HG02884 (cell line): ENCODE measurements around the gene PARP16.
"Not testable (repeated sequence)": the region's sequence is repeated elsewhere in the genome, so short reads cannot be mapped to it uniquely, and the experiment has no call there.

Experiments used
- ATAC-seq: cut with Tn5 transposase; IDR thresholded peaks from one replicate; pipeline ENCODE4 v1.9.1; 2021; ENCODE audit warnings: mild to moderate bottlenecking, moderate library complexity; ENCODE audit not compliant: unreplicated experiment

The PARP16 gene

DNA sequence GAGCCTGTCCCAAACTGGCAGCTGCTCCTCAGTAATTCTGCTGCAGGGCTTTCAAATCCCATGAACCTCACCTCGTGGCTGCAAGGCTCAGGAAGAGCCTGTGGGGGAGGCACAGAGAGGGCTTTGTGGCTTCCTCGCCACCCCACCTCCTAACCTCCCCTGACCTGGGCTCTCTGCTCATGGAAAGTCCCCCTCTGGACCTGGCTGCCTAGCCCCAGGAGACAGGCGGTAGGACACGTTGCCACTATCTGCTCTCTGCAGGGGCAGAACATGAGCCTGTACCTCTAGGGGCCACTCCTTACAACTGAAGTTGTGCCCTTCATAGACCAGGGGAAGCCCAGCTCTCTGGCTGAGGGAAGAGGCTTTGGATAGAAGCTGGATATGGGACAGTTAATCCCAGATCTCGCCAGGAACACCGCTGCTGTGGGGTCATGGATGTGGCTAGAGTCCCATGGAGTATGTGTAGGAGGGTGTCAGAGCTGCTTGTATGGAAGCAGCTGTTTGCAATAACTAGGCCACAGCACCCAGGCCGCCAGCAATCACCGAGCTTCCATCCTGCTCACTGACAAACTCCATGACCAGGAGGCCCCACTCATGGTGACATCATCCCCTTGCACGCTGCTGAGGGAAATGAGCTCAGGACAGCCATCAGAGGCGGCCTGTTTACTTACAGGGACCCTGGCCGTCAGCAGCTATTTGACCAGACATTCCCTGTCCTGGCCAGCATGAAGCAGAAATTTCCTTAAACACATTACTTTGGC, 41.4 kb downstream of the PARP16 start:
- no peak for ATAC-seq

DNA sequence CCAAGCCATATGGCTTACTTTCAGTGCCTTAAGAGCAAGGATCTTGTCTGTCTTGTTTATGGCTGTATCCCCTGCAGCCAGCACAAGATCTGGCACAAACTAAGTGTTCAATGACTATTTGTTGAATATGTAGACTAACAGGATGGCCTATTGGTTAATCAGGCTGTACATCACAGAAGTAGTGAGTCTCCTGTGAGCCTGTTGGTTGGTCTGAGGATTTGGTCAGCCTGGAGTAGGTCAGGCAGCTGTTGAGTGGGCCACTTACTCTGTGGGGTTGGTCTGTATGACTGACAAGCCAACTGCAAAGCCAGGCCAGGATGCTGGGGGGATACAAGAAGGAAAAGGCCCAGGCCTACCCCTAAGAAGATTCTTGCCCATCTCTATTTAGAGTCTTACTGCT, 42.0 kb downstream of the PARP16 start:
- no peak for ATAC-seq

DNA sequence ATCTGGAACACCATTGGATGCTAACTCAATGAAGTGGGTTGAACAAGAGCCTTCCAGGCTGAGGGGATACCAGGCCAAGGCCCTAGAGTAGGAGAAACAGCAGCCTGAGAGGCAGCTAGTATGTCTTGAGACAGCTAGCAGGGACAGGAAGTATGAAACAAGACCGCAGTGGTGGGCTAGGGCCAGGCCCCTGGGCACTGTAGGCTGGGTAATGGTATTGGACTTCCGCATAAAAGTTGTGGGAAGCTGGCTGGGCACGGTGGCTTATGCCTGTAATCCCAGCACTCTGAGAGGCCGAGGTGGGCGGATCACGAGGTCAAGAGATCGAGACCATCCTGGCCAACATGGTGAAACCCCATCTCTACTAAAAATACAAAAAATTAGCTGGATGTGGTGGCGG, 50.2 kb downstream of the PARP16 start:
- ATAC-seq, result not testable (repeated sequence)

DNA sequence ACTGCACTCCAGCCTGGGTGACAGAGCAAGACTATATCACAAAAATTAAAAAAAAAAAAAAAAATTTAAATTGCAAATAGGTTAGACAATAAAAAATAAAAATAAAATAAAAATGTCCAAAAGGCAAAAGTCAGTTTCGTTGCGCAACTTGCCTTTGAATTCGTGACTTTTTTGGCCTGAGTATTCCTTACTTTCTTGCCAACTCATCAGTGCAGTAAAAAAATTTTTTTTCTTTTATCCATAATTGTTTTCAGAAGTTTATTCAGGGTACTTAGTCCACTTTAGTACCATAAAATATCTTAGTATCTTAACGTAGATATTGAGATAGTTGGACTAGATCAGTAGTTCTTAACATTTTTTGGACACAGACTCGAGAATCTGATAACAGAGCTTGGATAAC, 53.0 kb downstream of the PARP16 start:
- ATAC-seq, result no peak

DNA sequence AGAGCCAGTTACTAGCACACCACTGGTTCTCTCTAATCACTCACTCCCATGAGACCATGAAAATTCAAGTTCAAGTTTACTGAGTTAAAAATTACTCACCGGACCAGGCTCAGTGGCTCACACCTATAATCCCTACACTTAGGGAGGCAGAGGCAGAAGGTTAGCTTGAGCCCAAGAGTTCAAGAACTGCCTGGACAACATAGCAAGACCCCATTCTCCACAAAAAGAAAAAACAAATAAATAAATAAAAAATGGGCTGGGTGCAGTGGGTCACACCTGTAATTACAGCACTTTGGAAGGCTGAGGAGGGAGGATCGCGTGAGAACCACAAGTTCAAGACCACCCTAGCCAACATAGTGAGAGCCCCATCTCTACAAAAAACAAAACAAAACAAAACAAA, 54.2 kb downstream of the PARP16 start:
- no peak for ATAC-seq

DNA sequence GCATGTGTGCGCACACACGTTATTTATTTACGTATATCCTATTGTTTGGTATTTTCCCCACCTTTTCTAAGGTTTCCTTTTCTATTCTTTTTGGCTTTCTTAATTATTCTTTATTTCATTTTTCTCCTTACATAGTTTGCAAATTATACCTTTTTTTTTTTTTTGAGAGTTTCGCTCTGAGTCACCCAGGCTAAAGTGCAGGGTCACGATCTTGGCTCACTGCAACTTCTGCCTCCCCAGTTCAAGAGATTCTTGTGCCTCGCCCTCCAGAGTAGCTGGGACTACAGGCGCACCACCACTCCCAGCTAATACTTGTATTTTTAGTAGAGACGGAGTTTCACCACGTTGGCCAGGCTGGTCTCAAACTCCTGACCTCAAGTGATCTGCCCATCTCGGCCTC, 55.4 kb downstream of the PARP16 start:
- ATAC-seq, result no peak

DNA sequence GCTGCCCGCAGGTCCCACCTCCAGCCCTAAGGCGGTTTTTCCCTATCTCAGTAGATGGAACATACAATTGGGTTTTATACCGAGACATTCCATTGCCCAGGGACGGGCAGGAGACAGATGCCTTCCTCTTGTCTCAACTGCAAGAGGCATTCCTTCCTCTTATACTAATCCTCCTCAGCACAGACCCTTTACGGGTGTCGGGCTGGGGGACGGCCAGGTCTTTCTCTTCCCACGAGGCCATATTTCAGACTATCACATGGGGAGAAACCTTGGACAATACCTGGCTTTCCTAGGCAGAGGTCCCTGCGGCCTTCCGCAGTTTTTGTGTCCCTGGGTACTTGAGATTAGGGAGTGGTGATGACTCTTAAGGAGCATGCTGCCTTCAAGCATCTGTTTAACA, 59.8 kb downstream of the PARP16 start:
- not testable (repeated sequence) for ATAC-seq

DNA sequence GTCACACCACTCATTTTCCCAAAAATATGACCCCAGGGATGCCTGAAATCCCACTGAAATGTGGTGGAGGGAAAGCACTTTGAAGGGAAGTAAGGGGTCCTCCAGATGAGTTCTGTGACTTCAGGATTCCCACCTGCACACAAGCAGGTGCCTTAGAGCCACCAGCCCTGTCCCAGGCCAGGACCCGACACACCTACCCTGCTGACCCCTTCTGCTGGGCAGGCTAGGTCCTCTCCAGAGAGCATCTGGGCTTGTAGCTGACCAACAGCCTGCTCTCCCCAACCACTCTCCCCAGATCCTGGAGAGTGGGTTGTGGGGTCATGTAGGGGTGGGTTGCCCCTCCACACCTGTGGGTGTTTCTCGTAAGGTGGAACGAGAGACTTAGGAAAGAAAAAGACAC, 60.5 kb downstream of the PARP16 start:
- ATAC-seq, result no peak

DNA sequence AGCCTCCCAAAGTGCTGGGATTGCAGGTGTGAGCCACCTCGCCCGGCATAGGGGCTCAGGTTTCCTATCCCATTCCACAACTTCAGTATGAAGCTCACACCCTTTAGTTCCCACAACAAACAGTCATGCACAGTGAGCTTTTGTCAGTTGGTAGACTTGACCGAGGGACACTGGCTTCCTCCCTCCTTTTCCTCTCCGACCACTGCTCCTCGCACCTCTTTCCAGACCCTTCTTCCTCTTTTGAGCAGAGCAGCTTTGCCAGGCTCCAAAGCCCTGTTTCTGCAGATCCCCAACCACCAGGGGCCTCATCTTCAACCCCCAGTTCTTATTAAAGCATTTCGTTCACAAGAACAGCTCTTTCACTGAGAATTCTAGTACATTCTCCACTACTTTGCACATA, 62.7 kb downstream of the PARP16 start:
- no peak for ATAC-seq

DNA sequence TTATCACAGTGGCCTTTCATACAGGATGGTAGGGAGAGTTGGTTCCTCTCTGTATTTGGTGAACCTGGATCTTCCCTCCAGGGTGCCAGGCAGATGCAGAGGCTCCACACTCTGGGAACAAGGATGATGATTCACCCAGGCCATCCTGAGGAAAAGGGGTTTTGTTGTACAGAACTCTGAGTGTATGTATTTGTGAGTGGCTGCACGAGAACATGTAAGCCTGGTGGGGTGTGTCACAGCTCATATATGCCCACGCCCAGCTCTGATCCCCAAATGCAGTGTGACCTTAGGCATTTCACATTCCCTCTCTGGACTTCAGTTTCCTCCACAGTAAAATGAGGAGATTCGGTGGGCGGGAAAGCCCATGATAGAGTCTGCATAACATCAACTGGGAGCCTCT, 63.8 kb downstream of the PARP16 start:
- ATAC-seq, result no peak

DNA sequence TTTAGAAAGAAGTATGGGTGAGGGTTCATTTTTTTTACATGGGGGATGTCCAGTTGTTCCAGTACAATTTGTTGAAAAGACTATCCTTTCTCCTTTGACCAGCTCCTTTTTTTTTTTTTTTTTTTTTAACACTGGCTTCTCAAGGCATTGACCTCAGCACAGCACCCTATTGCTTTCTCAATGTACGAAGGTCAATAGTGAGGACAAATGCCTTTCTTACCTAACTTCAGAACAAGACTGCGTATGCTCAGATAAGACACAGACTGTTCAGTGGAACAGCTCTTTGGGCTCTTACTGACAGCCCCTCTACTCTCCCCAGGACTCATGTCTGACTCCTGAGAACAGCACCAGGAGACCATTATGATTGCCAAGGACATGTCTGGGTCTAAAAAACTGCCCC, 65.0 kb downstream of the PARP16 start:
- ATAC-seq, result no peak

DNA sequence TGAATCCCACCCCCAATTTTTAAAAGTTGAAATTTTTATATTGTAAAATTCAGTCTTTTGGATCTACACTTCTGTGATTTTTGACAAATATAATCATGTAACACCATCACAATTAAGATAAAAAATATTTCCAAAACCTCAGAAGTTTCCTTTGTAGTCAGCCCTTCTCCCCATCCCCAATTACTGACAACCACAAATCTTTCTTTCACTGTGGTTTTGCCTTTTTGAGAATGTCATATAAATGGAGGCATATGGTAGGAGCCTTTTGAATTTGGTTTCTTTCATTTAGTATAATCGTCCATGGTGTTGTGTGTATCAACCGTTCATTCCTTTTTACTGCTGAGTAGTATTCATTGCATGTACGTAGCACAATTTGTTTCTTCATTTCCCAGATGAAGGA, 67.5 kb downstream of the PARP16 start:
- no peak for ATAC-seq

DNA sequence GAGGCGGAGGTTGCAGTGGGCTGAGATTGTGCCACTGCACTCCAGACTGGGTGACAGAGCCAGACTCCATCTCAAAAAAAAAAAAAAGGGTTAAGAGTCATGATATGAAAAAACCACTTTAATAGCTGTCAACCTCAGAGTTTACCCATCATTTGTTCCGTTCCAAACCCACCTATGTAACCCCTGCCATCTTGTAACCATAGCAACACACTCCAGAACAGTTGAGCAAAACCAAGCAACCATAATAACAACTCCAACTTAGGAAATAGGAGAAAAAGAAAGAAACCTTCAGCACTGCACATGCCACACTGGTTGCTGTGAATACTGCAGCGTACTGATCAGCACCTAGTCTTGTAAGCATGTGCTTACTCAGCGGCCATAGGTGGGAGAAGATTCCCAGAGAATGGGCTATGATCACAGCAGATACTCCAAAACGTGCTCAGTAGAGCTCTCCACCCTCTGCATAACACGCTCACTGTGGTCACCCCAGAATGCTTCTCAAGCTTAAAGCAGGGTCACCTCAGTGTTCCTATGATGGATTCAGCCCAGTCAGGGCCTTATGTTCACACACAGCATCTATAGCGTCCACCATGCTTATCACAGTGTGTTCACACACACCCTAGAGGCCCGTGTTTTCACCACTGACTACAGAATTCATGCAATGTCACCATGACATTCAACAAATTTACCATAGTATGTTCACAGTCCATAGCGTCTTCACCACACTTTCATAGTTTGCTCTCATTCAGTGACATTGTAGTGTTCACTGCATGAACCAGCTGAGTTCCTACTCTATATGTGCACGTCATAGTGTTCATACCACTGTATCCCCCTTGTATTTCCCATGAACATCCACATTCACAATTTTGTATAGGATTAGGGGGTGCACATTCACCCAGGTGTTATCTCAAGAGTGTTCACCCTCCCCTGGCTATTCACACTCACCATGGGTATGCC, 68.9 kb downstream of the PARP16 start:
- no peak for ATAC-seq

DNA sequence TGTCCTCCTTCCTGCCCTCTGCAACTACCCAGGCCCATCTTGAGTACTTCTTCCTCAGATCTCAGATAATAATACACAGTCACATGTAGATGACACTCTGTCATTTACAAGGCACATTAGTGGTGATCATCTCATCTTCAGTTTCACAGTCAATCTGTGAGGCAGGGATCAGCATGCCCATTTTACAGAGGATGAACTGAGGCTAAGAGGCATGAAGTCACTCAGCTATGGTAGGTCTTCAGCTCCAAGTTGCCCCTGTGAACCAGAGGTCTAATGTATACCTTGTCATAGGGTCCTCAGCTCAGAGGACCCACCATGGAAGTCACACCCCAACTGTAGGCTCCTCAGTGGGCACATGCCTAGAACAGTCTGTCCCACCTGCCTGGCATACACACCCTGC, 71.2 kb downstream of the PARP16 start:
- ATAC-seq, result no peak

DNA sequence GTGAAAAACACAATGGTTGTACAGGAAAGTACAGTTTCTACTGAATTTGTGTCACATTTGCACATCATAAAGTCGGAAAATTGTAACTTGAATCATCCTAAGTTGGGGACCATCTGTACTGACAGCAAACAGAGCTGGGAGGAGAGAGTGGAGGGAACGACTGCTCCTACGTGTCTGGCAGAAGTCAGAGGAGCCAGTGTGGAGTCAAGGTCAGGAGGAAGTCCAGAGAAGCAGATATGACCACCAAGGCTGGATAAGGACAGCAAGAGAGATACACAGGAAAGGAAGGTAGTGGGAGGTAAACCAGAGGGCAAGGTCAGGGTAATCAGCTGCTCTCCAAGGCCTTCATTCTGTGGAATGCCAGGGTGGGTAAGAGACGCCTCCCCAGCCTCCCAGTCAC, 72.7 kb downstream of the PARP16 start:
- no peak for ATAC-seq

DNA sequence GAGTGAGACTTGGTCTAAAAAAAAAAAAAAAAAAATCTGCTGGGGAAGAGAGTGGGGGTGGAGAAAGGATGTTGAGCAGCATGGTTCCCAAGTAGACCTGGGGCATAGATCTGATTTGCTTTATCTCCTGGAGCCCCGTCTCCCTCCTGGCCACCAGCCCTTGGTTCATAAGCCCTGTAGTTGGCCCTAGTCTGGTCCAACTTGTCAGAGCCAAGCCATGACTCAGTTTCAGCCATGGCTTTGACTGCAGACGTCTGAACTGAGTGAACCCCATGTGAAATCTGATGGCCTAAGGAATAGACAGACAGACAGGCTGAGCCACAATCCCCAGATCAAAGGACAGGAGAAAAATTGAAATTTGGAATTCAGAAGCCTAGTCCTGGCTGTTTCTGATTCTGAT, 73.4 kb downstream of the PARP16 start:
- no peak for ATAC-seq

DNA sequence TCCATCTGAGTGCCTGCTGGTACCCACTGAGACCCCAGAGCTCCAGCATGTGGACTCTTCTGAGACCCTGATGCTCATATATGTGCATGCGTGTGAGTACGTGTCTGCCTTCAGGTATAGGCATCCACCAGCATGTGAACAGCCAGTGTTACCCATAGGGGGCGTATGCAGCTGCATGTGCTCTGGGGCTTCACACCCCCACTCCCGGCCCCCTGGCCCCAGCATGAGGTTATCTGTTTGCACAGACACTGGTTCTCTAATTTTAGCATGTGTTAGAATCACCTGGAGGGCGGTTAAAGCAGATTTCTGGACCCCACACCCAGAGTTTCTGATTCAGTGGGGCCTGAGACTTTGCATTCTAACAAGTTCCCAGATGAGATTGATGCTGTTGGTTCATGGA, 74.6 kb downstream of the PARP16 start:
- ATAC-seq, result no peak

DNA sequence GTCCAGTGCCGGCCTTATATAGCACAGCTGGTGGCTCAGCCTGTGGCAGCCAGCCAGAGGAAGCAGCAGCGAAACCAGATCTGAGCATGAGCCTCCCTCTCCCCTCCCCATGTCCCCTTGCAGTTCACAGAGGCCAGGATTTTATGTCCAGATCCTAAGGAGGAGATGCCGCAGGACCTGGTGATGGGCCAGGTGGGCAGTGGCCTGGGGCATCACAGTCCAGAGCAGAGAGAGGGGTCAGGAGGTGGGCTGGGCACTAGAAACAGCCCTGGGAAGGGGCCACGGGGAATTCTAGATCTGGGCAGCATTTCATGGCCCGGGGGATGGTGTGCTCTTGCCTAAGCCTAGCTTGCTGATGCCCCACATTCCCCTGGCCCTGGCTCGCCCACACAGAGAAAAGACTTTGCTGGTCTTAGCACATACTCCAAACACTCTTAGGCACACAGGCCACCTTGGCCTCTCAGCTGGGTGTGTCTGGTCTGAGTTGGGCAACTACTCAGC, 75.2 kb downstream of the PARP16 start:
- no peak for ATAC-seq

DNA sequence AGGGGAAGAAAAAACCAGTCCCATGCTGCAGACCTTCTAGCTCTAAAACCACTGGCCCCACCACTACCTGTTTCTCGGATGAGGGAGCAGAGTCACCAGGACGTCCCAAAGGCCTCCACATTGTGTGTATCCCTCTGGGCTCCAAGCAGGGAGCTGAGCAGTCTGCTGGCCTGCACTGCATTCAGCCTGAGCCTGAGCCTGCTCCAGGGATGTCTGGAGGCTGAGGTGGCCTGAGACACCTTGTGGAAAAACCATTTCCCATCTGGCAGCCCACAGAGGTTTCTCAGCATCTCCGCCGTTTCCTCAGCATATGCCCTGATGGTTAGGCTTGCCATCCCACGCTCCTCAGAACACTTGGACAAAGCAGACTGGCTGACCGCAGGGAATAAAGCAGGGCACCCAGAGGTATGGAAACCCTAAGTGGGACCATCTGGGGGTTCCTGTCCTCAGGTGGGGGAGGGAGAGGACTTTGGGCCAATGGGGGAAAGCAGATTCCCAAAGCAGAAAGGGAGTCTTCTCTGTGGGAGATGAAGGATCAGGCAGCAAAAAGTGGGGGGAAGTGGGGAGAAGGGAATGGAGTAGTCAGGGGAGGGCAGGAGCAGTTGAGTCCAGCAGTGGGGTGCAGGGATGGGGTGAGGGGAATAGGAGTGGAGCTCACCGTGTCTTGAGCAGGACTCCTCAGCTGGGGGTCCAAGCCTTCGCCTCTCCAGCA, 75.8 kb downstream of the PARP16 start, which contains the start of gene CILP:
CILP (minus strand) TSS at position 704 of the 712 bp plus-strand sequence. CDS start 1,718 bp downstream, outside the sequence.
- ATAC-seq, result no peak

DNA sequence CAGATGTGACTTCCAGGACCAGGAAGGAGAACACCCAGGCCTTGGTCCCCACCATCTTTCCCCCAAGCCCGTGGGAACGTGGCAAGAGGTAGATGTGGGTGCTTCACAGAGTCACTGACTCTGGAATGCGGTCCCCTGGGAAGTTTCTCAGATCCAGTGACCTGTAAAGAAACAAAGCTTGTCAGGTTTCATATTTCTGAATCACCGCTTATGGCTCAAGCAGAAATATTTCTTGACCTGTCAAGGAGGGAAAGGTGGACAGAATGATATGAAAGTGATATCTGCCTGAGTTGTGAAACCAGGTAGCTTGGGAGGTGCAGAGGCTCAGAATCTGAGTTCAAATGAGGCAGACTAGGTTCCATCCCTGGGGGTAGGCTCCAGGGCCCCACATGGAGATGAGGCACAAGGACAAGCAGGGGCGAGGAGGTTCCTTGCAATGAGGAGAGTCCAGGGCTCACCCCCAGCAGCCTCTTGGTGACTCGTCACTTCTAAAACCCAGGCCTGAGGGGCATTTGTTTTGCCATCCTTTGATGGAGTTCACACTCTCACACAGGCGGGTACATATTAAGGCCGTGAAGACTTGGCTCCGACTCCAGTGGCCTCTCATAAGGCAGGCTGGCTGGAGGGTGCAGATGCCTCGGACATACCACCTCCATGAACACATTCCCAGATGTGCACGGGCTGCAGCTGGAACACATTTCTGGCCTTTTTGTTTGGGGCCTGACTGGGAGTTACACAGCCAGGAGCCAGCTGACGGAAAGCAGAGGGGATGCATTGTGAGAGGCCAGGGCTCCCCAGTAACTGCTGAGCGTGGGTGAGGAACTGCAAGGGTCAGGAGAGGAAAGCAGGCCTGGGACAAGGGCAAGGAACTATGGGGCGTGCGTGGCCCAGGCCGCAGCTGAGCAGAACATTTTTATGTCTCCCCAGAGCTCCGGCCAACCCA, 76.7 kb downstream of the PARP16 start:
- ATAC-seq, result no peak
